Epithelial cell of esophagus (primary cell): ENCODE measurements around the gene PICK1.

Experiments used
- DNase-seq: peaks from one replicate; pipeline ENCODE4 v3.0.0; 2010; ENCODE audit warnings: low read depth
- H3K4me3 ChIP-seq: 2 replicates; pipeline ENCODE4 v1.5.1; 2011; ENCODE audit warnings: mild to moderate bottlenecking, low read length, control low read depth
- CTCF ChIP-seq: IDR thresholded peaks from 2 replicates; pipeline ENCODE4 v1.5.1; 2011; ENCODE audit warnings: low read depth, mild to moderate bottlenecking, low read length, control low read depth, inconsistent platforms; ENCODE audit not compliant: insufficient read depth; ENCODE audit errors: missing control alignments

PICK1 gene

GRCh38 chr22:38085056-38085455 is 27.9 kb downstream of the PICK1 start:
- TF ChIP-seq CTCF, result no peak
- no peak overlapping the region for H3K4me3 ChIP-seq
- no peak for DNase-seq

GRCh38 chr22:38085501-38085900 is 28.3 kb downstream of the PICK1 start:
- TF ChIP-seq CTCF, result no peak
- H3K4me3 ChIP-seq, result no peak overlapping the region
- no peak for DNase-seq

- H3K4me3 ChIP-seq, result no peak overlapping the region
- TF ChIP-seq CTCF, result no peak
These were observed 29.0 kb downstream of the PICK1 start for GRCh38 chr22:38086001-38086845.

GRCh38 chr22:38086942-38087341 is 29.7 kb downstream of the PICK1 start:
- TF ChIP-seq CTCF, result no peak

More at GRCh38 chr22:38086001-38086845, 29.0 kb downstream of the PICK1 start:
- DNase-seq, result no peak

GRCh38 chr22:38087855-38088254 is 30.7 kb downstream of the PICK1 start:
- DNase-seq, result no peak
- H3K4me3 ChIP-seq, result no peak overlapping the region
- no peak for TF ChIP-seq CTCF

More at GRCh38 chr22:38086942-38087341, 29.7 kb downstream of the PICK1 start:
- H3K4me3 ChIP-seq, result no peak overlapping the region
- DNase-seq, result no peak

- H3K4me3 ChIP-seq, result no peak overlapping the region
- no peak for TF ChIP-seq CTCF
- peak; percentile 37 for DNase-seq
These were observed 31.6 kb downstream of the PICK1 start for GRCh38 chr22:38088629-38089473.
